Ovary (tissue), 9 donors: ENCODE measurements around the gene HFE. TPM values are rescaled to one million over a fixed set of nuclear protein-coding genes. Genes with fewer than 3 reads are reported as not detected.

Experiments used
- DNase-seq, 5 donors: peaks; one replicate each; pipeline ENCODE4 v3.0.0-alpha.2; 2019 to 2020
- H3K27ac ChIP-seq, 2 donors: fragments of 200-600 bp; one replicate each; pipeline versions ENCODE4 v1.5.1 to v1.8.0; 2019 to 2022
- H3K27me3 ChIP-seq: fragments of 200-600 bp; one replicate; pipeline ENCODE4 v1.8.0; 2022
- H3K36me3 ChIP-seq: fragments of 200-600 bp; sonication (generic); one replicate; pipeline ENCODE4 v1.5.1; 2019
- H3K4me1 ChIP-seq: one replicate; pipeline ENCODE4 v1.8.1; 2013; ENCODE audit warnings: mild to moderate bottlenecking, moderate library complexity; ENCODE audit not compliant: insufficient read depth
- H3K4me3 ChIP-seq: fragments of 200-600 bp; sonication (generic); one replicate; pipeline ENCODE4 v1.5.1; 2017
- H3K9me3 ChIP-seq, 2 donors: fragments of 200-600 bp in 1 of 2; sonication (generic) in 1 of 2; one replicate each; pipeline versions ENCODE4 v1.5.1 to v1.8.1; 2013 to 2019; ENCODE audit warnings: mild to moderate bottlenecking in 1 of 2, moderate library complexity in 1 of 2
- CTCF ChIP-seq, 3 donors: fragments of 450-650 bp in 2 of 3; fragments of 200-600 bp in 1 of 3; IDR thresholded peaks; one replicate each; pipeline versions ENCODE4 v1.5.1 to v1.8.0; 2016 to 2022; ENCODE audit warnings: antibody characterized with exemption in 3 of 3, mild to moderate bottlenecking in 1 of 3
- EP300 ChIP-seq: sonication (generic); formaldehyde crosslinking; IDR thresholded peaks from one replicate; pipeline ENCODE4 v1.6.1; 2017; ENCODE audit warnings: antibody characterized with exemption
- POLR2A ChIP-seq: fragments of 450-650 bp; IDR thresholded peaks from one replicate; pipeline ENCODE4 v1.6.1; 2017; ENCODE audit warnings: antibody characterized with exemption, mild to moderate bottlenecking, moderate library complexity
- WGBS, 3 donors: extraction: QIAGEN DNeasy Blood & Tissue Kit in 1 of 3; methylation state at CpG; one replicate each; pipeline versions ENCODE4 v1.1.5 to v1.1.7; 2013 to 2017; 5-methylcytosine and 5-hydroxymethylcytosine counted together
- intact Hi-C, 4 donors: fragments of 100-400 bp; cut with DNase I; formaldehyde crosslinking; loops; one replicate each; pipeline versions ENCODE4 v1.11.0 to v1.15.1; 2022 to 2023
- polyA plus RNA-seq, 2 donors: library from polyadenylated mRNA; stranded (reverse); fragments of 200-250 nt in 1 of 2; fragments of 350-450 nt in 1 of 2; fragmentation: Illumina TruSeq in 1 of 2; extraction: RNeasy Lipid Tissue Mini Kit (QIAGEN cat#74804) in 1 of 2; gene quantifications; one replicate each; pipeline ENCODE4 v1.2.3, GENCODE V29; 2013 to 2014
- total RNA-seq, 7 donors: library from RNA; depleted of rRNA in 2 of 7; stranded (reverse); fragments of >200 nt in 2 of 7; fragmentation: NEBNext Ultra II Directional in 3 of 7; extraction: Animal tissue kit (Norgen Biotek cat#: 25700) in 3 of 7; gene quantifications; one replicate each; pipeline versions ENCODE4 v1.1.0 to v1.2.4, GENCODE V29; 2016 to 2023
- donor health status: DM: no; HTN: no; CAD: no; lungs with moderate emphysema.
- donor health status: DM: no; HTN: no; CAD: no.
- donor health status: Bipolar disorder and iron deficiency.
- donor health status: DM: yes; HTN: yes; CAD: no.
- donor health status: DM: no; HTN: no; CAD: no.
- donor health status: DM: yes; HTN: yes; CAD: no.

Gene HFE
- total and polyA plus RNA-seq, 9 donors, result 3.6 to 25.8 (median 7.4) TPM

GRCh38 chr6:26142026-26142425 is 54.8 kb downstream of the HFE start:
- TF ChIP-seq EP300 (no peak), CTCF (IDR thresholded peaks at IDR 0.05) (no peak), POLR2A (no peak)
- 91 to 93% (median 92%) methylated on average over 2 of the region's 2 CpGs for WGBS, 3 donors
- H3K36me3 ChIP-seq, result no peaks in the 10 kb centered on the region
- no peaks in the 10 kb centered on the region for H3K9me3 ChIP-seq
- no peak overlapping the region for H3K27ac ChIP-seq
- H3K27me3 ChIP-seq, result no peaks in the 10 kb centered on the region
- intact Hi-C loops, result no loop called here
- no peak overlapping the region for H3K4me3 ChIP-seq
- H3K4me1 ChIP-seq, result no peaks in the 10 kb centered on the region
- DNase-seq, result no peak

Other genes starting within 250 kb of the HFE start
- gene SLC17A3, start 213.2 kb upstream of the HFE start, total RNA-seq, result under 1 TPM in 4 of 7 donors, not detected in 3; 0.10 to 0.93 (median 0.36) TPM
- under 1 TPM; 0.07 to 0.35 TPM for gene SLC17A3, start 213.2 kb upstream of the HFE start, polyA plus RNA-seq
- not detected for gene SLC17A2, start 156.7 kb upstream of the HFE start, total RNA-seq
- not detected for gene SLC17A2, start 156.7 kb upstream of the HFE start, polyA plus RNA-seq
- gene TRIM38, start 124.6 kb upstream of the HFE start, total RNA-seq, result 1 to 10 TPM; 4.6 to 8.3 (median 6.4) TPM
- gene TRIM38, start 124.6 kb upstream of the HFE start, polyA plus RNA-seq, result 10 to 100 TPM in 1 of 2 donors, 1 to 10 TPM in 1; 3.8 to 10.3 TPM